MCF 10A (cell line): ENCODE data around the gene RCE1. TPM values are rescaled to one million over a fixed set of nuclear protein-coding genes. Genes with fewer than 3 reads are reported as not detected.

Experiments used
- BruUV-seq: library from RNA; stranded (reverse); fragments of 400-500 nt; replicated peaks from 2 replicates; lab custom pipeline; 2021; lab: Mats Ljungman, UMichigan
- CTCF ChIA-PET: fragments of 300-600 bp; sonication (Branson Sonifier 250); formaldehyde crosslinking; extraction: SDS; loops from one replicate; lab custom pipeline; 2021; ENCODE audit warnings: antibody characterized with exemption, inconsistent platforms; lab: Yijun Ruan, JAX
- POLR2A ChIA-PET: fragments of 300-600, 350-650 bp; sonication (Branson Sonifier 250); formaldehyde crosslinking; extraction: SDS; loops from one replicate; lab custom pipeline; 2020; ENCODE audit warnings: antibody characterized with exemption, inconsistent platforms; lab: Yijun Ruan, JAX
- DNase-seq: peaks from one replicate; pipeline ENCODE4 v3.0.0-alpha.2; 2018; ENCODE audit not compliant: unreplicated experiment
- H3K27ac Mint-ChIP-seq: one replicate; pipeline ENCODE4 v1.8.0; 2022; ENCODE audit warnings: mild to moderate bottlenecking, low read depth, mixed read lengths; ENCODE audit not compliant: unreplicated experiment
- H3K27me3 Mint-ChIP-seq: one replicate; pipeline ENCODE4 v1.8.0; 2022; ENCODE audit warnings: mixed read lengths; ENCODE audit not compliant: insufficient read depth, unreplicated experiment
- H3K36me3 Mint-ChIP-seq: one replicate; pipeline ENCODE4 v1.8.0; 2022; ENCODE audit warnings: mild to moderate bottlenecking, moderate library complexity, mixed read lengths; ENCODE audit not compliant: insufficient read depth, unreplicated experiment
- H3K4me1 Mint-ChIP-seq: one replicate; pipeline ENCODE4 v1.8.0; 2022; ENCODE audit warnings: mixed read lengths; ENCODE audit not compliant: insufficient read depth, unreplicated experiment
- H3K4me3 Mint-ChIP-seq: one replicate; pipeline ENCODE4 v1.8.0; 2022; ENCODE audit warnings: mild to moderate bottlenecking, moderate library complexity, mixed read lengths; ENCODE audit not compliant: unreplicated experiment
- H3K9me3 Mint-ChIP-seq: one replicate; pipeline ENCODE4 v1.8.0; 2022; ENCODE audit warnings: mixed read lengths; ENCODE audit not compliant: unreplicated experiment
- intact Hi-C: fragments of 100-400 bp; cut with micrococcal nuclease; formaldehyde crosslinking; loops from 2 replicates; pipeline ENCODE4 v1.14.1; 2022
- total RNA-seq: library from RNA; stranded (reverse); gene quantifications from 2 replicates; pipeline ENCODE4 v1.2.3, GENCODE V29; 2022
- TF ChIP-seq, protein P1 (sequence below): fragments of 200-600 bp; IDR thresholded peaks from one replicate; pipeline ENCODE4 v1.8.0; 2022; ENCODE audit warnings: antibody characterized with exemption, mild to moderate bottlenecking; ENCODE audit not compliant: unreplicated experiment

The RCE1 gene
- total RNA-seq, 1 experiment from 2014 or later = 23.3 TPM

DNA sequence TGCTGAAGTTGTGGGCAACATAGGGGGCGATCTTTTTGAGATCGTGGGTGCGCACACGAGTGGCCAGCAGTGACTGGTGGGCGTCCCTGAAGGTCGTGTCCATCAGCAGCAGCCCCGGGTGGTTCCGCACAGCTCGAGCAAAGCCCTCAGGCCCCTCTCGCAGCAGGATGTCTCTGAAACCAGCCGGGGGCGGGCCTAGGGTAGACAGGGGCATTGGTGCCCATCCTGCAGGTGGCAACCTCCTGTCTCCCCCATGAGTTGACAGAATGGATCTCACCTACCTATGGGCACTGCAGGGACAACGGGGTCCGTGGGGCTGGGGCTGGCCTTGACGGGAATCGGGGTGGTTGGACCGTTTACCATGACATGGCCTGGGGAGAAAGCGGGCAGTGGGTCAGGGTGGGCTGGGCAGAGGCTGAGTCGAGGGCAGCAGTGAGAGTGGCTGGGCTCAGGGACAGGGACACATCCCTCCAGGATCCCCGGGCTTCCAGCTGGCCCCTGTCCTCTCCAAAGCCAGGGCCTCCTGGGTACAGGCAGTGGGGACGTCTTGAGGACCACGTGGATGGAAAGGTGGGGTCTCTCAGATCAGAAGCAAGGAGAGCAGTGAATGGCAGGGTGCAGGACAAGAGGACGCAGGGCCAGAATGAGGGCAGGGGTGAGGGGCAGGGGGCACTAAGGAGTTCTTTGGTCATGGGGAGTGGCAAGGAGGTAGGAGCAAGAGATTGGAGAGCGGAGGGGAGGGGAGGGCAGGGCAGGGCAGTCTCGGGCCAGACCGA lies 9.4 kb downstream of the RCE1 start:
- Mint-ChIP-seq H3K9me3 (no peaks in the 10 kb centered on the region), H3K36me3 (peaks cover 46% of the 10 kb centered on the region), H3K4me3 (no peak overlapping the region), H3K27ac (no peak overlapping the region), H3K4me1 (peaks cover 6% of the 10 kb centered on the region), H3K27me3 (no peaks in the 10 kb centered on the region)
- no peak for DNase-seq
- ChIA-PET CTCF (interaction anchor here (0.7 kb wide), 1 partner anchor 310 kb away, joined by 3 read pairs; no protein-coding TSS in a partner anchor), POLR2A (interaction anchor here (0.6 to 5.5 kb wide), 3 partner anchors 9 to 100 kb away, joined by 3 to 74 read pairs (median 4); partner anchors contain the start of gene RCE1)
- intact Hi-C loops = loop anchor here (10.0 kb wide), 1 partner anchor 202 kb away; the partner anchor contains the start of gene RHOD
- TF ChIP-seq, protein P1, sequence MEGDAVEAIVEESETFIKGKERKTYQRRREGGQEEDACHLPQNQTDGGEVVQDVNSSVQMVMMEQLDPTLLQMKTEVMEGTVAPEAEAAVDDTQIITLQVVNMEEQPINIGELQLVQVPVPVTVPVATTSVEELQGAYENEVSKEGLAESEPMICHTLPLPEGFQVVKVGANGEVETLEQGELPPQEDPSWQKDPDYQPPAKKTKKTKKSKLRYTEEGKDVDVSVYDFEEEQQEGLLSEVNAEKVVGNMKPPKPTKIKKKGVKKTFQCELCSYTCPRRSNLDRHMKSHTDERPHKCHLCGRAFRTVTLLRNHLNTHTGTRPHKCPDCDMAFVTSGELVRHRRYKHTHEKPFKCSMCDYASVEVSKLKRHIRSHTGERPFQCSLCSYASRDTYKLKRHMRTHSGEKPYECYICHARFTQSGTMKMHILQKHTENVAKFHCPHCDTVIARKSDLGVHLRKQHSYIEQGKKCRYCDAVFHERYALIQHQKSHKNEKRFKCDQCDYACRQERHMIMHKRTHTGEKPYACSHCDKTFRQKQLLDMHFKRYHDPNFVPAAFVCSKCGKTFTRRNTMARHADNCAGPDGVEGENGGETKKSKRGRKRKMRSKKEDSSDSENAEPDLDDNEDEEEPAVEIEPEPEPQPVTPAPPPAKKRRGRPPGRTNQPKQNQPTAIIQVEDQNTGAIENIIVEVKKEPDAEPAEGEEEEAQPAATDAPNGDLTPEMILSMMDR = no peak
- no TSS peak for BruUV-seq

DNA sequence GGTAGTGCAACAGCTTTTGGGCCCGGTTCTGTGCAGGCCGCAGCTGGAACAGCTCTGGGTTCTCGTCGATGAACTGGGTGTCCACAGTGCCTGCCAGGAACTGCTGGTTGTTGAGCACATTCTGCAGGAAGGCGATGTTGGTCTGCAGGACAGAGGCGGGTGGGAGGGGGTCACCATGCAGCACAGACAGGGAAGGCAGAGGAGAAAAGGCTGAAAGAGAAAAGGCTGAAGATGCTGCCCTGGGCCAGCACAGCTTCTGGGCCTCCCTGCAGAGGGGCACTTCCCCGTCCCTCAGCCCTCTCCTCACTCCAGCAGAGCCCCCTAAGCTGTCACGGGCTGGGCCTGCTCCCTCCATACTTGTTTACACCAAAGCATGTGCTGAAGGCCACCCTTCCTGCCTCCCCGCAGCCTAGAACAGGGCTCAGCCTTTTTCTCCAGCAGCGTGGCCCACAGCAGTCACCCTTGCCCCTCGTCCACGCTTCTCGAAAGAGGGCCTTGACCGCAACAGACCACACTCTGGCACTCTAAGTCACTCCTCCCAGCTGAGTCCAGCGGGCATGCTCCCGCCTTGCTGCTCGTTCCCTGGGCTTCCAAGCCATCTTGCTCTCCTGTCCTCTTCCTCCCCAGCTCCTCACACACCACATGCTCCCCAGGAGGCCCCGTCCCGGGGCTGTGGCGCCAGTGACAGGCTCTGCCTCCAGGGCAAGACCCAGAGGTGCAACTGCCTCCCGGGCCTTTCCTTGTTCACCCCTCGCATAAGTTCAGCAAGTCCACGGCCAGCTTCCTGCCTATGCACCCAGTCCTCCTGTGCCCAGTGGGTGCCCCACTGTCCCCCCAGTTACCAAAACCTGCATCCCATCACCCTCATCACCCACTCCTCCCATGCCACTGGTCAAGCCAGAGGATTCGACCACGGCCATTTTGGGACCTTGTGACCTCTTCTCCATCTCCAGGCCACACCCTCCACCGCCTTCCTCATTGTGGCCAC lies 10.3 kb downstream of the RCE1 start:
- Mint-ChIP-seq H3K27me3 (no peaks in the 10 kb centered on the region), H3K4me1 (peaks cover 6% of the 10 kb centered on the region), H3K27ac (no peak overlapping the region), H3K36me3 (peaks cover 46% of the 10 kb centered on the region), H3K9me3 (no peaks in the 10 kb centered on the region), H3K4me3 (no peak overlapping the region)
- ChIA-PET POLR2A (interaction anchor here (5.5 kb wide), 1 partner anchor 10 kb away, joined by 74 read pairs; the partner anchor contains the start of gene RCE1), CTCF (interaction anchor here (1.2 kb wide), 1 partner anchor 9 kb away, joined by 3 read pairs; no protein-coding TSS in a partner anchor)
- DNase-seq = no peak
- intact Hi-C loops = loop anchor here (10.0 kb wide), 1 partner anchor 201 kb away; the partner anchor contains the start of gene RHOD
- TF ChIP-seq, protein P1 = no peak
- BruUV-seq = no TSS peak

DNA sequence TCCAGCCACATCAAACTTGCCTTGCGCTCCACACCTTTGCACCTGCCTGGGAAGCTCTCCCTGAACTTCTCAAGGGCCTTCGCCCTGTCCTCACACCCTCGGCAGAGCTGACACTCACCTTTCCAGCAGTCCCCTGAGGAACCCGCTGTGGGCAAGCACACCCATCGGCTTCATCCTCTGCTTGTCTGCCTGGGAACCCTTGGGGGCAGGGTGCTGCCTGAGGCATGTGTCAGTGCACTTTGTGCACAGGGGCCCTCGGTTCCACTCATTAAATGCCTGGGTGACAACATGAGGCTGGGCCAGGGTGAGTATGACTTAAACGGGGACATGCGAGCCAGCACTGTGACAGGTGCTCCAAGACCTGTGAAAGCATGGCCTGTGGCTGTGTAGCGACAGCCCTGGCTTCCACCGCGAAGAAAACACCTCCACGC lies 11.0 kb downstream of the RCE1 start:
- POLR2A ChIA-PET = interaction anchor here (0.6 to 5.5 kb wide), 4 partner anchors 11 to 274 kb away, joined by 5 to 74 read pairs (median 16); partner anchors contain the start of genes PC and RCE1
- H3K27me3 Mint-ChIP-seq = no peaks in the 10 kb centered on the region
- no peak for DNase-seq
- peaks cover 45% of the 10 kb centered on the region for H3K36me3 Mint-ChIP-seq
- H3K27ac Mint-ChIP-seq = no peak overlapping the region
- CTCF ChIA-PET = interaction anchor here (0.8 to 1.2 kb wide), 2 partner anchors 10 to 528 kb away, joined by 3 read pairs; no protein-coding TSS in a partner anchor
- TF ChIP-seq, protein P1 = no peak
- BruUV-seq = no TSS peak
- no peaks in the 10 kb centered on the region for H3K9me3 Mint-ChIP-seq
- peaks cover 6% of the 10 kb centered on the region for H3K4me1 Mint-ChIP-seq
- no peak overlapping the region for H3K4me3 Mint-ChIP-seq
- intact Hi-C loops = loop anchor here (10.0 kb wide), 1 partner anchor 201 kb away; the partner anchor contains the start of gene RHOD
